HFFc6 (cell line): ENCODE data around the gene CYB561D2. TPM values are rescaled to one million over a fixed set of nuclear protein-coding genes. Genes with fewer than 3 reads are reported as not detected.

Experiments
- DNase-seq: peaks from one replicate; pipeline ENCODE4 v3.0.0-alpha.2; 2018
- H3K27ac Mint-ChIP-seq: 2 replicates; pipeline ENCODE4 v1.8.0; 2020; ENCODE audit warnings: mild to moderate bottlenecking, mixed read lengths
- H3K27me3 Mint-ChIP-seq: 2 replicates; pipeline ENCODE4 v1.8.0; 2021; ENCODE audit warnings: mild to moderate bottlenecking, moderate library complexity, mixed read lengths; ENCODE audit not compliant: insufficient read depth
- H3K36me3 Mint-ChIP-seq: 2 replicates; pipeline ENCODE4 v1.8.0; 2021; ENCODE audit warnings: low read depth, mixed read lengths
- H3K4me1 Mint-ChIP-seq: 2 replicates; pipeline ENCODE4 v1.8.0; 2020; ENCODE audit warnings: low read depth, mixed read lengths
- H3K4me3 Mint-ChIP-seq: 2 replicates; pipeline ENCODE4 v1.8.0; 2020; ENCODE audit warnings: mild to moderate bottlenecking, moderate library complexity, mixed read lengths
- H3K9me3 Mint-ChIP-seq: 2 replicates; pipeline ENCODE4 v1.8.0; 2020; ENCODE audit warnings: mild to moderate bottlenecking, mixed read lengths
- CTCF ChIP-seq: fragments of 200-600 bp; sonication (generic); IDR thresholded peaks from 2 replicates; pipeline ENCODE4 v1.5.0; 2021; ENCODE audit warnings: antibody characterized with exemption, mild to moderate bottlenecking
- total RNA-seq, 6 experiments: library from RNA; stranded (reverse); fragmentation: NEBNext Ultra II Directional; extraction: Animal tissue kit (Norgen Biotek cat#: 25700); gene quantifications; 2 replicates in 1 of 6; 3 replicates in 5 of 6; pipeline ENCODE4 v1.2.3, GENCODE V29; 2021

The CYB561D2 gene
- total RNA-seq, 6 experiments from 2014 or later, result 20.5 to 25.2 (median 24.0) TPM

- H3K4me3 Mint-ChIP-seq, result peak overlapping the region; percentile 97
- no peak for DNase-seq
- peak overlapping the region; percentile 13; the same call in 1 of the 2 replicates for H3K27ac Mint-ChIP-seq
- H3K36me3 Mint-ChIP-seq, result peaks cover 24% of the 10 kb centered on the region
- no peaks in the 10 kb centered on the region for H3K9me3 Mint-ChIP-seq
- H3K4me1 Mint-ChIP-seq, result peaks cover 37% of the 10 kb centered on the region
- peaks cover 3% of the 10 kb centered on the region; the same call in 1 of the 2 replicates for H3K27me3 Mint-ChIP-seq
- TF ChIP-seq CTCF, result no peak
Observed at GRCh38 chr3:50357481-50357880, 6.8 kb downstream of the CYB561D2 start.

GRCh38 chr3:50358355-50358910 lies 7.8 kb downstream of the CYB561D2 start:
- peaks cover 33% of the 10 kb centered on the region for H3K4me1 Mint-ChIP-seq
- H3K9me3 Mint-ChIP-seq, result no peaks in the 10 kb centered on the region
- peak overlapping the region; percentile 97 for H3K4me3 Mint-ChIP-seq
- peaks cover 24% of the 10 kb centered on the region for H3K36me3 Mint-ChIP-seq
- TF ChIP-seq CTCF, result no peak
- DNase-seq, result no peak
- H3K27me3 Mint-ChIP-seq, result peaks cover 3% of the 10 kb centered on the region; the same call in 1 of the 2 replicates
- H3K27ac Mint-ChIP-seq, result peak overlapping the region; percentile 81

- Mint-ChIP-seq H3K27me3 (peaks cover 3% of the 10 kb centered on the region; the same call in 1 of the 2 replicates), H3K4me3 (peak within 1 kb of the TSS; percentile 97), H3K36me3 (peaks cover 23% of the 10 kb centered on the region), H3K9me3 (no peaks in the 10 kb centered on the region), H3K4me1 (peaks cover 33% of the 10 kb centered on the region), H3K27ac (peak within 1 kb of the TSS; percentile 91)
- peak; percentile 99 for DNase-seq
- no peak for TF ChIP-seq CTCF
Observed at GRCh38 chr3:50358911-50359759, 8.5 kb downstream of the CYB561D2 start, which contains the start of gene TMEM115. Gene TMEM115, minus strand, starts transcription at chr3:50359521. Its CDS starts 458 bp downstream, at chr3:50359063.

DNA sequence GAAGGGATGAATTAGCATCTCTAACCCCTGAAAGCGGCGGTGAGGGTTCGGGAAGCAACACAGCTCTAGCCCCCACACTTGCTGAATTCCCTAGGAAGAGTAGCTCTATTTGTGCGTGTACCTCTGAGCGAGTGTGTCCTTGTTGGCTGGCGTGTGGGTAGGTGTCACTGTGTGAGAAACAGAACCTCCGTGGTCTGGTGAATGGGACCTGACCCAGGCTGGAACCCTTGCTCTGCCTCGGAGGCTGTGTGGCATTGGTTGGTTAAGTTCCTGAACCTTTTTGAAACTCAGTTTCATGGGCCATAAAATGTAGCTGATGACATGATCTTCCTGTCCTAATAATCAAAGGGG lies 9.1 kb downstream of the CYB561D2 start:
- Mint-ChIP-seq H3K36me3 (peaks cover 19% of the 10 kb centered on the region), H3K4me3 (peak overlapping the region; percentile 97), H3K4me1 (peaks cover 33% of the 10 kb centered on the region), H3K27ac (peak overlapping the region; percentile 91; the same call in 1 of the 2 replicates), H3K27me3 (peaks cover 3% of the 10 kb centered on the region; the same call in 1 of the 2 replicates), H3K9me3 (no peaks in the 10 kb centered on the region)
- no peak for TF ChIP-seq CTCF
- DNase-seq, result no peak

DNA sequence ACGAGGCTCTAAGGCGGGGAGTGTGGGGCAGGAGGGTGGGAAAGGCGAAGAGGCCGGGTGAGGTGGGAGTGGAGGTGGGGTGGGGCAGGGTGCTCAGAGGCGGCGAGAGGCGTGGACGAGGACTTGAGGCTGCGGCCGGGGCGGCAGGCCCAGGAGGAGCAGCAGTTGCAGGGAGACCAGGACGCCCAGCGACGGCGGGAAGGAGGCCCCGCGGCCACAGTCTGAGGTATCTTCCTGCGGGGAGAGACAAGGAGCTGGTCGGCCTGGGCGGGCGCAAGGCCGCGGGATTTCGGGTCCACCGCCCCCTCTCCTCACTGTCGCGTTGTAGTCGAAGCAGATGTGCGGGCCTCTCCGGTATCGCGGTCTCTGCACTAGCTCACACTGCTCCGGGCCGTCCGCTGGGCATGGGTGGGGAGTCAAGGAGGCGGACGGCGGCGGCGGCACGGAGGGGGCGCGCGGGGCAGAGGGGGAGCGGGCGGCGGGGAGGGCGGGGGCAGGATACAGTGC lies 14.0 kb downstream of the CYB561D2 start:
- no peaks in the 10 kb centered on the region for H3K36me3 Mint-ChIP-seq
- no peaks in the 10 kb centered on the region for H3K4me1 Mint-ChIP-seq
- peaks cover 9% of the 10 kb centered on the region for H3K27me3 Mint-ChIP-seq
- peak overlapping the region; percentile 69 for H3K4me3 Mint-ChIP-seq
- no peak for TF ChIP-seq CTCF
- no peak for DNase-seq
- no peaks in the 10 kb centered on the region for H3K9me3 Mint-ChIP-seq
- no peak overlapping the region for H3K27ac Mint-ChIP-seq
